M059J (cell line): ENCODE data around the gene FCSK. TPM values are rescaled to one million over a fixed set of nuclear protein-coding genes. Genes with fewer than 3 reads are reported as not detected.
A peak's percentile ranks its signal among the peaks of the same experiment; 100 is the strongest.
"Not testable (repeated sequence)": the region's sequence is repeated elsewhere in the genome, so short reads cannot be mapped to it uniquely, and the experiment has no call there.

Experiments used
- DNase-seq: peaks from one replicate; pipeline ENCODE4 v3.0.0-alpha.2; 2012; ENCODE audit warnings: low read depth
- total RNA-seq: library from RNA; depleted of rRNA; stranded (reverse); fragments of >200 nt; shearing (Covaris generic); gene quantifications from 2 replicates; pipeline ENCODE4 v1.2.3, GENCODE V29; 2014; rRNA removed

FCSK gene
- total RNA-seq, result 1.8 and 3.2 TPM in 2 replicates

DNA sequence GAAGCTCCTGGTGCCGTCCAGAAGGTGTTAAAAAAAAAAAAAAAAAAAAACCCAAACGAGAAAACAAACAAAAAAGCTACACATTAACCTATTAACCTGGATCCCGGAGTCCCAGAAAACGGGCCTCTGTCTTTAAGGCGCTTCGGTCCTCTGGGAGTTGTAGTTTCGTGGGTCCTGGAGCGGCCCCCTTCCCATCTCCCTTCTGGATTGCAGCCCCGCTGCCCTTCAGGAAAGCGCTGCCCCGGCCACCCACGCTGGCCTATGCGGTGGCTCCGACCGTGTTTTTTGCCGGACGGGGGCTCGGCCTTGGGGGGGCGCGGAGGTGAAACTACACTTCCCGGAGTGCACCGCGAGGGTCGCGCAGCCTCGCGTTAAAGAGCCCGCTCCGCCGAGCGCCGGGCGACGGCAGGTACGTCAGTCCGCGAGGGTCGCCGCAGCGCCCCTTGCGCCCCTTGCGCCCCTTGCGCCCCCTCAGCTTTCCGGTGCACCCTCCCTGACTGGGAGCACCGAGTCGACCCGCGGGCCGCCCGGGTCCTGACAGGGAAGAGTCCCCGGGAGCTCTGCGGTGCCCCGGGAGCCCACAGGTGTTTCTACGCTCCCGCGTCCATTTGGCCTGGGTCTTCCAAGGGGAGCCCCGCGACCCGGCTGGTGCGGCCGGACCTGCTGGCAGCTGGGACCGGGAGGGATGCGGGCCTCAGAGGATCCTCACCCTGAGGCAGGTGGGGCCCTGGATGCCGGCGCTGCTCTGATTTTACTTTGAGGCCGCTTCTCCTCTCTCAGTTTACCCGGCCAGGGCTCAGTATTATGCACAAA lies at the start of gene FCSK:
FCSK (plus strand) TSS at position 374 of the 813 bp plus-strand sequence. CDS start 8,596 bp downstream, outside the sequence.
- DNase-seq, result peak; percentile 70

DNA sequence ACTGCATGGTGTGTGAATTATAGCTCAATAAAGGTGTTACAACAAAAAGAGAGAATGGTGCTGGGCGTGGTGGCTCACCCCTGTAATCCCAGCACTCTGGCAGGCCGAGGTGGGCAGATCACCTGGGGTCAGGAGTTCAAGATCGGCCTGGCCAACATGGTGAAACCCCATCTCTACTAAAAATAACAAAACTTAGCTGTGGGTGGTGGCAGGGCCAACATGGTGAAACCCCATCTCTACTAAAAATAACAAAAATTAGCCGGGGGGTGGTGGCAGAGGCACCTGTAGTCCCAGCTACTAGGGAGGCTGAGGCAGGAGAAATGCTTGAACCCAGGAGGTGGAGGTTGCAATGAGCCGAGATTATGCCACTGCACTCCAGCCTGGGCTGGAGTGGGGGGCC lies 48.3 kb upstream of the FCSK start:
- not testable (repeated sequence) for DNase-seq

DNA sequence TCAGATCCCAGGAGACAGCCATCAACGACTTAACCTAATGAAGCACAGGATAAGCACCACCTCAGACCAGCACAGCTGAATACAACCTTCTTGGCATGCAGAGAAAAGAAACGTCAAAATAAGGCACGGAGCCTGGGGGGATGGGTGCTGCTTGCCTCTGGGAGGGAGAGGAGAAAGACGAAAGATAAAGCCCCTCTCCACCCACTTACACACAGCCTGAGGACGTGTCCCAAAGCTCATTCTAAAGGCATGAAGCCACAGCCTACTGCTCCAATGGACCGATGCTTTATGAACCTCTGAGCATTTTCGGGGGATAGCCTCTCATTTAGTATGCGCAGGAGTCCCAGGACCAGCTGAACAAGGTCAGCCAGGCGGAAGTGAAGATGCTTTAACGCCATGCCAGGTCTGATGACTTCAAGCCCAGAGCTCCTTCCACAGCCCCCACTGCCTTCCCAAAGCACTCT lies 46.6 kb upstream of the FCSK start:
- DNase-seq, result no peak

DNA sequence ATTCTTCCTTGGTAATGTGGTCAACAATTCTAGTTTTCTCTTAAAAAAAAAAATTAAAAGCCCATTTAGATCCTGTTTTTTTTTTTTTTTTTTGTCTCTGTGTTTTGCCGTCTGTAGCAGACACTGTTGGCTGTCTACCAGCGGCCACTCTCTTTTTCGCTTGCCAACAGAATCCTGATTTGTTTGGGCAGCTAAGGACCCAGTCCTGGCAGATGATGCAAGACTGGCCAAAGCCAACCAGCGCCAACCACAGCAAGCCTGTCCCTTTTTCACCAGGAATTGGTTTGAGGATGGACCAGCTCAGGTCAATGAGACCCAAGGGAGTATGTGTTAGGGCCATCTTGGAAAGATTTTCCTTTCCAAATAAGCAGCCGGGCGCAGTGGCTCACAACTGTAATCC lies 43.7 kb upstream of the FCSK start:
- DNase-seq, result no peak

DNA sequence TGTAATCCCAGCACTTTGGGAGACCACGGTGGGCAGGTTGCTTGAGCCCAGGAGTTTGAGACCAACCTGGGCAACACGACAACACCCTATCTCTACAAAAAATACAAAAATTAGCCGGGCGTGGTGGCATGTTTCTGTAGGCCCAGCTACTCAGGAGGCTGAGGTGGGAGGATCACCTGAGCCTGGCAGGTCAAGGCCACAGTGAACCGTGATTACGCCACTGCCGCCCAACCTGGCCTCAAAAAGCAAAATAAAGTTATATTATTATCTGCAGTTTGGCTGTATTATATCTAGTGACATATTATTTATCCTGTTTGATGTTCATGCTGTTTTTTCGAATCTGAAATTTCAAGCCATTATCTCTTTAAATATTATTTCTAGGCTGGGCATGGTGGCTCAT lies 42.0 kb upstream of the FCSK start:
- DNase-seq, result no peak

DNA sequence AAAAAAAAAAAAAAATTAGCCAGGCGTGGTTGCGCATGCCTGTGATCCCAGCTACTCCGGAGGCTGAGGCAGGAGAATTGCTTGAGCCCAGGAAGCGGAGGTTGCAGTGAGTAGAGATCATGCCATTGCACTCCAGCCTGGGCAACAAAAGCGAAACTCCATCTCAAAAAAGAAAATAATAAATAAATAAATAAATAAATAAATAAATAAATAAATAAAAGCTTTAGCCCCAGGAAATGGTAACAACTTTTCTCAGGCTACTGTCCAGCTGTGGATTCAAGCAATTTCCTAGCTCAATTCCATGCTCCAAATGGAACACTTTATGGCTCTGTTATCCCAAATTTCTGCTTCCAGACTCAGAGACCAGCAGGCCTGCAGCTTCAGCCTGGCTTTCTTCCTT lies 40.8 kb upstream of the FCSK start:
- not testable (repeated sequence) for DNase-seq

DNA sequence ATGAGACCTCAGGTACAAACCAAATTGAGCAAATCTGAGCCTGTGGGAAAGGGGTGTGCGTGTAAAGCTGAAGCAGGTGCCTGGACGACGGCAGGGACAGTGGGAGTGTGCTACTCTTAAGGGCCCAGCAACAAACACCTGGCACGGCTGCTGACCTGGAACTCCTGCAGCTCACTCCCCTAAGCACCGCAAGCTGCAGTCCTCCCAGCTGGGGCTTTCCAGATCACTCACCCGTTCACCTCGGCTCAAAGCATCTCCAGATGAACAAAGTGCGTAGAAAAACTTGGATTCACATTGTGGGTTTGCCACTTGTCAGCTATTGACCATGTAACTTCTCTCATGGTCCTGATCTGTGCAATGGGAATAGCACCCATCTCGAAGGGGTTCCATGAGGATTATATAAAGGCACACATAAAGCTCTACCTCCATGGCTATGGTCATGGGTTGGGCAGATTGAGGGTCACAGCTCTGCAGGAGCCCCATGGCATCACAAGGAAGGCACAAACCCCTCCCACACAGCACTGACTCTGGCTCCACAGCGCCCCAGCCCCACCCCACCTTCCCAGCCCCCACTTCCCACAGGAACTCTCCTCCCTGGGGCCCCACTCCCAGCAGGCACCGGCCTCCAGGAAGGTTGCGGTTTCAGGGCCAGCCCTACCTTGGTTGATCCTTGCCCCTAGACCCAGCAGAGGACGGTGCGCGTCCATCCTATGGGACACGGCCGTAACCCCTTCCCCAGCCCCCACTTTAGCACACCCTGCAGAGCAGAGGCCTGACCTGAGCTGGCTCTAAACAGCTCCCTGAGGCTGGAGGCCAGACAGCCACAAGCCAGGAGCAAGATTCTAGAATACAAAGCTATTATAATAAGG lies 37.4 kb upstream of the FCSK start:
- no peak for DNase-seq

DNA sequence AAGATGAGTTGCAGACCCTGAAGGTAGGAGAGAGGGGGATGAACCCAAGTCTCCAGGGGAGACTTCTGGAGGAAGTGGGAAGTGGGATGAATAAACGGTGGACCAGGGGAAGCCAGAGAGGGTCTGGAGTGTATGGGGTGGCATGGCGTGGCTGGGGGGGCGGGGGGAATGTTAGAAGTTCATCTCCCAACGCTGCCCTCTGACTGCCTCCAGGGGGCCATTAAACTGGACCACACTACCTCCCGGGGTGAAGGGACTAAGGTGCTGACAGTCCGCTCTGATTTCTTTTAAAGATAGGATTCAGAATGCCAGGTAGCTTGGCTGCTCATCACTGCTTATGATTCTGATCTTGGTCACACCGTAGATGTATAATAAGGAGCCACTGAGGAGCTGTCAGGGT lies 36.7 kb upstream of the FCSK start:
- DNase-seq, result no peak

DNA sequence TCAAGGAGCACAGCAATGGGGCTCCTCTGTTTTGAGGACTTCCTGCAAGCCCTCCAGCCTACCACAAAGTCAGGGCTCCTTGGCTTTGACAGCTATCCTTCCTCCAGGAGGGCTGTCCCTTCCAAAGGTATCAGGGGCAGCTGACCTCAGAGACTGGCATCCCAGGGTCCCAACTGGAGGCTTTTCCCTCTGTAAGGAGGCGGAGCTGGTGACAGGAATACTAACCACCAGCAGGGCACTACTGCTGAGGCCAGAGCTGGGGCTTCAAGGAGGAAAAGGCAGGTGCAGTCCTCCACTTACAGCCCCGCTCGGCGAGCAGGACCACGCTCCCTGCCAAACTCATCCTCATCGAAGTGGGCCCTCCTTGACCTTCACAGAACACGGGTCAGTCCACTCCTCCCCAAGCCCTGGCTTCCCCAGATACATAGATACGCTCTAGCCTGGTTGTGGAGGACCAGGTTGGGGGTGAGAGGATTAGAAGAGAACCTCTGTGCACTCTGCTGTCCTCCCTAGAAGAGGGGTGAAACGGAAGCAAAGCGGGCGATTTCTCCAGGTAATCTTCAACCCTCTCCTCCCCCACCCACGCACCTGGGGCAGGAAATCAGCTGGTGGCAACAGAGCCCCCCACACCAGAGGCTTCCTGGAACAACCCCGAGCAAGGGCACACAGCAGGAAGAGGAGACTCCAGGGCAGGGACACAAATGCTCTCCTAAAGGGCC lies 36.0 kb upstream of the FCSK start:
- DNase-seq, result no peak

DNA sequence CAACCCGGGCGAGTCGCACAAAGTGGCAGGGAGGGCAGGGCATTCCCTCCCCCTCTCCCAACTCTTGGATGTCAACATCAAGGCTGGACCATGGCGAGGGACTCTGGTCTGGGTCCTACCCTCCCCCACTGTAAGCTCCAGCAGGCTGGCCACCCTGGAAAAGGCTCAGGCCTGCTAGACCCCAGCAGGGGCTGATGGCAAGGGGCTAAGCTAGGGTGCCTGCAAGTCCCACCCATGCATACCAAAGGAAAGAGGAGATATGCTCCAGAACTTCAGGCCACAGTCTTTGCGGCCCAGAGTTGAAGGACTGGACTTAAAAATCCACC lies 35.4 kb upstream of the FCSK start:
- no peak for DNase-seq

DNA sequence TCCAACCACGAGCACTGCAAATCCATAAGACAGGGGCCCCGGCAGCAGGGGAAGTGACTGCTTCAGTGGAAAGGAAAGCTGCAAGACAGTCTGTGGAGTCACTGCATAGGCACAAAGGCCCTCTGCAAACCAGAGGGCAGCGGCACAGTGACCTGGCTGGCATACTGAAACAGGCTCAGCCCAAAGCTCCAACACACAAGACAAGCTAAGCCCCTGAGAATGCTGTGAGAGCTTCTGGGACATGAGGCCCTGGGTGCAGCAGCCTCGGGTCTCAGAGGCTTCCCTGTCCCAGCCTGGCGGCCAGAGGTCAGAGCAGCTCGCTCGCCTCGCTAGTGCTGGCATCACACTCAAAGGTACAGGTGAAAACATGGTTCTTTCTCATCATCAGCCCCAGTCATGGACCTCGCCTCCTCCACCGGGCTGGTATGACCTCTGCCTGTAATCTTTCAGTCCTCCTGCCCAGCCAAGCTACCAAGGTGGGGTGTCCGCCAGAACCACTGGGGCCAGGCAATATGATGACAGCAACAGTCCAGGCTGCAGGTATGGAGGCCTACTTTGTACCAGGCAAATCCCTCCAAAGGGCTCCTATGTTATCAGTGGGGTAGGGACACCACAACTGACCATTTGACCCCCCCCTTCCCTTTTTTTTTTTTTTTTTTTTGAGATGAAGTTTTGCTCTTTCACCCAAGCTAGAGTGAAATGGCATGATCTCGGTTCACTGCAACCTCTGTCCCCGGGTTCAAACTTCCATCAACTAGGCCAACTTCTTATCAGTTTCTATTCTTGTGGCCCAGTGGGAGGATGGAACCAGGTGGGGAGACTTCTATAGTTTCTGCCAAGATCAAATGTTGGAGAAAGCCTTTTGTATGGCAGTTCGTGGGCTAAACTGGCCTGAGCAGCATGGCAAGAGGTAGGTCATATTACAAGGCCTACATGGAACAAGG lies 34.7 kb upstream of the FCSK start:
- DNase-seq, result no peak

DNA sequence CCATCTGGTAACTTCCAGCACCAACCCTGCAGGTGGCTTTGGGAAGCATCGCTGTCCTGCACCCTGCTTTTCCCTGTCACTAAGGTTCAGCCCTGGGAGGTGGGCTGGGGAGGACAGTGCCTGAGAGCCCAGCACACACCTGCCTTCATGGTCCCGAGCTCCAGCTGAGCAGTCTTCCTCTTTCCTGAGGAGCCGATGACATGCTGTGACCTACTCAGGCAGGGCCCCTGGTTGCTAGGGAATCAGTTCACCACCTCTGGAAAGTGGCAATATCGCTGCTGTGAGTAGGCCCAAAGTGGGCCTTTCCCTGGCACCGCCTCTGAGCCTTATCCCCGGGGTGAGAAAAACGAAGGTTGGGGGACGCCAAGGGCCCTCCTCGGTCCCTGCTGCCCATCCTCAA lies 33.4 kb upstream of the FCSK start:
- no peak for DNase-seq

DNA sequence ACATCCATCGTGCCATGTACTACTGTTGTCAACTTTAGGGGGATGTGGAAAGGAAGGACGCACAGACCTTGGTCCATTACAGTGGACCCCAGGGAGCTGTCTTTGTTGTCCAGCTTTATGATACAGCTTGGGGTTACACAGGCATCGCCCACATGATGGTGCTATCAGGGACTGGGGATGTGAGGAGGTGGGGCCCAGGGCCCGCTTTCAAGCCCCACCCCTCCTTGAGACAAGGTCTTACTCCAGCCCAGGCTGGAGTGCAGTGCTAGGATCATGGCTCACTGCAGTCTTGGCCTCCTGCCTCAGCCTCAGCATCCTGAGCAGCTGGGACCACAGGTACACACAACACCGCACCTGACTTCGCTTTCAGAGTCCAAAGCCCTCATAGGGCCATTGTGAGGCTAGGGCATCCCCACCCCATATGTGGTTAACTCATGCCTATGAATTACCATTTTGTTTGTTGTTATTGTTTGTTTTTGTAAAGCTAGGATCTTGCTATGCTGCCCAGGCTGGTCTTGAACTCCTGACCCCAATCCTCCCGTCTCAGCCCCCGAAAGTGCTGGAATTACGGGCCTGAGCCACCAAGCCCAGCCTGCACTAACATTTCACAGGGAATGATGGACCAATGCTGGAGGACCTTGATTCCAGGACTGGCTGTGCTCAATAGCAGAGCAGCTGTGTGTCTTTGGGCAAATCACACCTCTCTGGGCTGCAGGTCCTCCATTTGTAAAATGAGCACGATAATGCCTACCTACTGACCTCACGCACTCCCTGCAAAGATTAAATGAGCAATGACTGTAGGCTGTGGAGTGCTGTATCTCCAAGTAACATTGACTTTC lies 32.7 kb upstream of the FCSK start:
- DNase-seq, result no peak

DNA sequence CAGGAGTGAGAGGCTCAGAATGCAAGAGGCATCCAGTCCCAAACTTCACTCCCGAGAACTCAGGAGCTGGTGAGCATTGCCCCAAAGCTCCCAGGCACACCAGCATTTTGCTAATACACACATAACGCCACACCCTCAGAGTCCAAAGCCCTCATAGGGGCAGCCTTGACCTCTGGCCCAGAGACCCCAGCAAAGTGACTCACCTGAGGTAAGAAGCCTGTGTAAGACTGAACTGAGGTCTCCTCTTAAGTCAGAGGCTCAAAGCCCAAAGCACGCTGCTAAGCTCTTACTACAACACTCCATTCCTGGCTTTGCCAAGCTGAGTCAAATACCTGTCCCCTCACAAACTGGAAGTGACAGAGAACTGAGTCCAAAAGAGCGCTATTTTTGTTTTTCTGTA lies 31.9 kb upstream of the FCSK start:
- DNase-seq, result no peak

DNA sequence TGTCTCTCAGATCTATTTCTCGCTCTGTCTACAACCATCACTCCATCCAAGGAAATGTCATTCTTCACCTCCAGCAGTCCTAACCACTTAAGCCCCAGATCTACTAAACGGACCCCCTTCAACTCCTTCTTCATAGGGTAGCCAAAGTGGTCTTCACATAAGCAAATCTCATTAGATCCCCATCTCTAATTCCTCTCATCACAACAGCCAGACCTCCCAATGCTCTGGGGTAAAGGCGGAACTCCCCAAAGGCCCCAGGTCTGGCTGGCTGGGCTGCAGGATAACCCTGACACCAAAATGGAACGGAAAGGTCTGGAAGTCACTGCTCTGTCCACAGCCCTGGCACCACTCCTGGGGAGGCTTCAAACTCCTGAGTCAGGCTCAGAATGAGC lies 26.6 kb upstream of the FCSK start:
- DNase-seq, result no peak

DNA sequence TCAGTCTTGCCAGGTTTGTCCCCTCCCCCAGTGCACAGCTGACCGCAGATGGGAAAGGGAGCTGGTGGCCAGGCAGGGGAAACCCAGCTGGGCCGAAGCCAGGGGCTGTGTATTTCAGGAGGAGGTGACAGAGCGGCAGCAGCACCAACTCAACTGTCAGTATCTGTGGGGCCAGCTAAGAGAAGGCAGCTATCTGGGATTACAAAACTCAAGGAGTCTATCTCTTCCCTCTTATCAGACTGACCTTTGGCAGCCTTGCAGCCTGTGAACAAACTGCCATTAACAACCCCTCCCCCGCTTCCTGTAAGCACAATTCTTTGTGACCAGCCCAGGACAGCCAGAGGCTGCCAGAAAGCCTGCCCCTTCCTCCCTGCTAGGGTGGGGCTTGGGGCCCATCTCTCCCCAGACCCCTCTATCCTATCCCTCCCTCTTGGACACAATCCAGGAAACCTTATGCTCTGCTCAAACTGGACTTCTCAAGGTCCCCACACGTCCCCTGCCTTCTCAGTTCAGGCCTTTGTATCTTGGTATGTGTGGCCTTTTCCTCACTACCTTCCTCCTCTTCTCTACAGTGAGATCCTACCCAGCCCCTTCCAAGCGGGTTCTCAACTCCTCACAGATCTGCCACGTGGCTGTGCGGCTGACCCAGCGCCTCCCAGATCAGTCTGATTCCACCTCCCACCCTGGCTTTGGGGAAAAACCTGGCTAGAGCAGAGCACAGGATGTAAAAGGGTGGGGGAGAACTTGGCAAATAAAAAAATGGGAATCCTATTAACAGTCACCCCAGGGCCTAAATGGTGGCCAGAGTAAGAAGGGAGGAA lies 26.0 kb upstream of the FCSK start:
- peak; percentile 99 for DNase-seq

DNA sequence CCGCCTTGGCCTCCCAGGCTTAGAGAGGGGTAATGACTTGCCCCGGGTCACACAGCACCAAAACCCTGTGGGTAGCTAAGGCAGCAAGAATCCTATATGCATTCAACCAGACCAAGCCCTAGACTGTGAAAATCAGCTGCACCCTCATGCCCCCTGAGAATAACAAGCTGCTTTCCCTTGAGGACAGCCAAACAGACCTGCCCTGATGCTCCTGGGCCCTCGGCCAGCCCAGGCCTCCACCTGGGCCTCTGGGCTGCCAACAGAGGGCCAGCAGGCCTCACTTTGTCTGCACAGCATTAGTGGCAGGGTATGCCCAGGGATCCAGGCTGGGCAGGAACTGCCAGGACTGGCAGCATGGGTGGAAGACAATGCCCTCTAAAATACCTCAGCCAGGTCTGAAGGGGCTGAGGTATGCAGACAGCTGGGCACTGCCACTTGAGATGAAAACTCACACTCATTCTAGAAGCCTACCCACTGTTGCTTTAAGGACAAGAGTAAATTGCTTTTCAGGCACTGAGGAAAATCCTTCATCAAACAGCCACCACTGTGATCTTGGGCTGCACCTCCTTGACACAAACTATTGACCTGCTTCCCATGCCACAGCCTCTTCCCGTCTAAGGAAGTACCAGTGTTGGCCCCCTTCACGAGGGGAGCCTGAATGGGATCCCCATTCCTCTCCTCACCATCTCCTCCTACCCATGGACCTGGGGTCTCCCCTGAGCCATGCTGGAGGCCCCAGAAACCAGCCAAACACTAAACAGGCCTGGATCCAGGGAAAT lies 24.3 kb upstream of the FCSK start:
- DNase-seq, result no peak
